KOPT-K1 (cell line): ENCODE data around the gene SH2D3C.

Experiments
- H3K27ac ChIP-seq: fragments of 200-600 bp; sonication (generic); 2 replicates; pipeline ENCODE4 v1.5.1; 2016; ENCODE audit warnings: antibody characterized with exemption, mild to moderate bottlenecking, low read depth, low read length; ENCODE audit not compliant: poor library complexity, severe bottlenecking
- H3K36me3 ChIP-seq: fragments of 200-600 bp; sonication (generic); 2 replicates; pipeline ENCODE4 v1.5.1; 2017; ENCODE audit warnings: antibody characterized with exemption, mild to moderate bottlenecking, low read length, moderate library complexity; ENCODE audit not compliant: insufficient read depth
- H3K9me3 ChIP-seq: fragments of 200-600 bp; sonication (generic); 2 replicates; pipeline ENCODE4 v1.5.1; 2017; ENCODE audit warnings: antibody characterized with exemption, low read length, mild to moderate bottlenecking; ENCODE audit not compliant: insufficient read depth, poor library complexity, severe bottlenecking

The SH2D3C gene

GRCh38 chr9:127733614-127734013 lies 44.9 kb downstream of the SH2D3C start:
- Histone ChIP-seq H3K27ac (no peak overlapping the region), H3K9me3 (no peaks in the 10 kb centered on the region), H3K36me3 (peaks cover 26% of the 10 kb centered on the region; the same call in 1 of the 2 replicates)

GRCh38 chr9:127732444-127732843 lies 46.0 kb downstream of the SH2D3C start:
- Histone ChIP-seq H3K27ac (no peak overlapping the region), H3K9me3 (no peaks in the 10 kb centered on the region), H3K36me3 (peaks cover 19% of the 10 kb centered on the region; the same call in 1 of the 2 replicates)

GRCh38 chr9:127731938-127732337 lies 46.5 kb downstream of the SH2D3C start:
- Histone ChIP-seq H3K27ac (no peak overlapping the region), H3K9me3 (no peaks in the 10 kb centered on the region), H3K36me3 (peaks cover 24% of the 10 kb centered on the region; the same call in 1 of the 2 replicates)

GRCh38 chr9:127730799-127731410 lies 47.6 kb downstream of the SH2D3C start:
- H3K9me3 ChIP-seq = no peaks in the 10 kb centered on the region
- H3K36me3 ChIP-seq = peaks cover 25% of the 10 kb centered on the region; the same call in 1 of the 2 replicates
- no peak overlapping the region for H3K27ac ChIP-seq

GRCh38 chr9:127730262-127730661 lies 48.2 kb downstream of the SH2D3C start:
- Histone ChIP-seq H3K9me3 (no peaks in the 10 kb centered on the region), H3K36me3 (peaks cover 25% of the 10 kb centered on the region; the same call in 1 of the 2 replicates), H3K27ac (no peak overlapping the region)

- Histone ChIP-seq H3K27ac (no peak overlapping the region), H3K9me3 (no peaks in the 10 kb centered on the region), H3K36me3 (peaks cover 25% of the 10 kb centered on the region; the same call in 1 of the 2 replicates)
Measured at GRCh38 chr9:127729522-127730256, 48.8 kb downstream of the SH2D3C start.

- H3K27ac ChIP-seq = no peak overlapping the region
- peaks cover 25% of the 10 kb centered on the region; the same call in 1 of the 2 replicates for H3K36me3 ChIP-seq
- no peaks in the 10 kb centered on the region for H3K9me3 ChIP-seq
Measured at GRCh38 chr9:127728808-127729207, 49.7 kb downstream of the SH2D3C start.

GRCh38 chr9:127726871-127727270 lies 51.6 kb downstream of the SH2D3C start:
- H3K36me3 ChIP-seq = peaks cover 16% of the 10 kb centered on the region; the same call in 1 of the 2 replicates
- H3K27ac ChIP-seq = no peak overlapping the region
- H3K9me3 ChIP-seq = no peaks in the 10 kb centered on the region

- no peaks in the 10 kb centered on the region for H3K9me3 ChIP-seq
Measured at GRCh38 chr9:127724012-127724411, 54.5 kb downstream of the SH2D3C start.

GRCh38 chr9:127723444-127723843 lies 55.0 kb downstream of the SH2D3C start:
- no peak overlapping the region for H3K27ac ChIP-seq
- H3K9me3 ChIP-seq = no peaks in the 10 kb centered on the region
- peaks cover 7% of the 10 kb centered on the region; the same call in 1 of the 2 replicates for H3K36me3 ChIP-seq

More at GRCh38 chr9:127724012-127724411, 54.5 kb downstream of the SH2D3C start:
- H3K27ac ChIP-seq = no peak overlapping the region
- H3K36me3 ChIP-seq = peaks cover 7% of the 10 kb centered on the region; the same call in 1 of the 2 replicates

- H3K9me3 ChIP-seq = no peaks in the 10 kb centered on the region
- no peak overlapping the region for H3K27ac ChIP-seq
- peaks cover 7% of the 10 kb centered on the region; the same call in 1 of the 2 replicates for H3K36me3 ChIP-seq
Measured at GRCh38 chr9:127723013-127723412, 55.5 kb downstream of the SH2D3C start.

GRCh38 chr9:127722055-127722745 lies 56.3 kb downstream of the SH2D3C start:
- Histone ChIP-seq H3K27ac (no peak overlapping the region), H3K9me3 (no peaks in the 10 kb centered on the region), H3K36me3 (peaks cover 3% of the 10 kb centered on the region; the same call in 1 of the 2 replicates)

- Histone ChIP-seq H3K36me3 (no peaks in the 10 kb centered on the region; the same call in 1 of the 2 replicates), H3K27ac (no peak overlapping the region), H3K9me3 (no peaks in the 10 kb centered on the region)
Measured at GRCh38 chr9:127721391-127721821, 57.1 kb downstream of the SH2D3C start.

GRCh38 chr9:127720865-127721227 lies 57.6 kb downstream of the SH2D3C start:
- H3K27ac ChIP-seq = peak overlapping the region; percentile 88
- H3K36me3 ChIP-seq = no peaks in the 10 kb centered on the region; the same call in 1 of the 2 replicates
- no peaks in the 10 kb centered on the region for H3K9me3 ChIP-seq
